ENCODE data around the gene SHISAL2A.
A peak's percentile ranks its signal among the peaks of the same experiment; 100 is the strongest.
"Not testable (repeated sequence)": the region's sequence is repeated elsewhere in the genome, so short reads cannot be mapped to it uniquely, and the experiment has no call there.

The SHISAL2A gene

DNA sequence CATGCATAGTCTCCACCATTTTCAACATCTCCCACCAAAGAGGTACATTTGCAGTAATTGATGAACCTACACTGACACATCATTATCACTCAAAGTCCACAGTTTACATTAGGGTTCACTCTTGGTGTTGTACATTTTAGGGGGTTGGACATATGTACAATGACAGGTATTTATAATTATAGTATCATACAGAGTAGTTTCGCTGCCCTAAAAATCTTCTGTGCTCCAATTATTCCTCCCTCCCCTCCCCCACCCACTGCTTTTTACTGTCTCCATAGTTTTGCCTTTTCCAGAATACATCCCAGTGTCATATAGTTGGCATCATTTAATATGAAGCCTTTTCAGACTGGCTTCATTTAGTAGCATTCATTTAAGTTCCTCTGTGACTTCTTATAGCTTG, 51.6 kb downstream of the SHISAL2A start:
- no peak for DNase-seq (ENCODE audit: low read depth)

DNA sequence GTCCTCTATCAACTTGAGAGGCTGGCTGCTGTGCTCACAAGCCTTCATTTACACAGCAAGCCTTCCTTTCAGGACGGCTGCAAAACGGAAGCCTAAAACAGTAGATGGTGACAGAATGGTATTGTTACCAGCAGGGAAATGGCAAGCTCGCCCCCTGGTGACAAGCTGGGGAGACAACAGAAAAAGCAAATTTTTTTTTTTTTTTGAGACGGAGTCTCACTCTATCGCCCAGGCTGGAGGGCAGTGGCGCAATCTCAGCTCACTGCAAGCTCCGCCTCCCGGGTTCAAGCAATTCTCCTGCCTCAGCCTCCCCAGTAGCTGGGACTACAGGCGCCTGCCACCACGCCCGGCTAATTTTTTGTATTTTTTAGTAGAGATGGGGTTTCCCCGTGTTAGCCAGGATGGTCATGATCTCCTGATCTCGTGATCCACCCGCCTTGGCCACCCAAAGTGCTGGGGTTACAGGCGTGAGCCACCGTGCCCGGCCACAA, 53.3 kb downstream of the SHISAL2A start:
- peak; percentile 70 for DNase-seq (ENCODE audit: low read depth)

DNA sequence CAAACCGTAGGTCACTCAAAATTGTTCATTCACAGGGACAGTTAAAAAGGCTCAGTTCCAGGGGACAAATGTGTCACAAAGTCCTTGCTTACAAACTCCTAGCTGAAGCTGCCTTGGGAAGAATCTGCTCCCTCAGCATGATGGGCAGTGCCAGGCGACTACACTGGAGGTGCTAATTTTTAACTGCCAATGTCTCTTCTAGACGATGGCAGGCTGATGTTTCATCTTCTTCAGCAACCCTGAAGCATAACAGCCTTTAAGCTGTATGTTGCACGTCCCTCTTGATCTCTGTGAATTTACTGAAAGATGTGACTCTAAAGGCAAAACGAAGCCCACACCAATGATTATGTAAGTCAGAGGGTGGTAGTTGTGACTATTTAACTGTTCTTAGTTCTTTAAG, 53.9 kb downstream of the SHISAL2A start:
- DNase-seq (ENCODE audit: low read depth), result no peak

DNA sequence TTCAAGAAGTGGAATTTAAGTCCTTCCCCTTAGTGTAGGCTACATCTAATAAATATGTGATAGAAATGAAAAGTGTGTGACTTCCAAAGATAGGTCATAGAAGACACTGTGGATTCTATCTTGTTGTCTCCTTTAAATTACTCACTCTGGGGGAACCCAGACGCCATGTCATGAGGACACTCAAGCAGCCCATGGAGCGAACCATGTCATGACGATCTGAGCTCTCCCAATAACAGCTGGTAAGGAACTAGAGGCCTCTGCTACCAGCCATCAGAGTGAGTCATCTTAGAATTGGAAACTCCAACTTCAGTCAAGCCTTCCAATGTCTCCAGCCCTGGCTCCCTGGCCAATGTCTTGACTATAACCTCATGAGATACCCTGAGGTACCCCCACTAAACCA, 58.9 kb downstream of the SHISAL2A start:
- peak; percentile 30 for DNase-seq (ENCODE audit: low read depth)

DNA sequence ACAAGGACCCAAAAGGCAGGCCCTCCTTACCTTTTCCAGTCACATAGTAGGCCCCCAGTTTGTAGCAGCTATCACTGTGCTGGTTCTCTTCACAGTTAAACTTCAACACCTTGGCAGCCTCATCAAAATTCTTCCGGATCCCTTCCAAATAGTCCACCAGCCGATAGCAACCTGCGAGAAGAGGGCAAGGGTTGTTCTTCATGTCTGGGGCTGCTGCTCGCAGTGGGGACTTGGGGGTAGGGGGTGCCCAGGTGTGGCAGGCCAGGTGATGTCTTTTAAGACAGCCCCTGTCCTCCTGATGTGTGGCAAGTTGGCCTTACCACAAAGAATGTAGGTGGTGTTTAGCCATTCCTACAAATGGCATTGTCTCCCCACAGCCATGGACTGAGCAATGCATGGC, 59.7 kb downstream of the SHISAL2A start:
- no peak for DNase-seq (ENCODE audit: low read depth)

DNA sequence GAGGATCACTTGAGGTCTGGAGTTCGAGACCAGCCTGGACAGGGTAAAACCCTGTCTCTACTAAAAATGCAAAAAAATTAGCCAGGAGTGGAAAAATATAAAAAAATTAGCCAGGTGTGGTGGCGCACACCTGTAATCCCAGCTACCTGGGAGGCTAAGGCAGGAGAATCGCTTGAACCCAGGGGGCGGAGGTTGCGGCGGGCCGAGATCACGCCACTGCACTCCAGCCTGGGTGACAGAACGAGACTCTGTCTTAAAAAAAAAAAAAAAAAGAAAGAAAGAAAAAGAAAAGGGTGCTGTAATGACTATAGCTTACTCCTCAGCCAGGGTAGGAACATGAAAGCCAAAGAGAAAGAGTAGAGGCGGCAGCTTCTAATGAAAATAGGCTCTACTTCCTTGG, 60.4 kb downstream of the SHISAL2A start:
- not testable (repeated sequence) for DNase-seq (ENCODE audit: low read depth)

DNA sequence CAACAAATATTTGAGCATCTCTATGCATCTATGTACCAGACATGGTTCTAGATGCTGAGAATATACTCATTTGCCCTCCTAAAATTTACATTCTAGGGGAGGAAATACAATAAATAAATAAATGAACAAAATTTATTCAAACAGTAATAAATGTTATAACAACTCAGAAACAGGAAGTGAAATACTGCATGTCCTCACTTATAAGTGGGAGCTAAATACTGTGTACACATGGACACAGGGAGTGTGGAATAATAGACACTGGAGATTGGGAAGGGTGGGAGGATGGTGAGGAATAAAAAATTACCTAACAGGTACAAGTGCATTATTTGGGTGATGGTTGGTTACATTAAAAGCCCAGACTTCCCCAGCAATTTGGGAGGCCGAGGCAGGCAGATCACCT, 60.9 kb downstream of the SHISAL2A start:
- DNase-seq (ENCODE audit: low read depth), result no peak

DNA sequence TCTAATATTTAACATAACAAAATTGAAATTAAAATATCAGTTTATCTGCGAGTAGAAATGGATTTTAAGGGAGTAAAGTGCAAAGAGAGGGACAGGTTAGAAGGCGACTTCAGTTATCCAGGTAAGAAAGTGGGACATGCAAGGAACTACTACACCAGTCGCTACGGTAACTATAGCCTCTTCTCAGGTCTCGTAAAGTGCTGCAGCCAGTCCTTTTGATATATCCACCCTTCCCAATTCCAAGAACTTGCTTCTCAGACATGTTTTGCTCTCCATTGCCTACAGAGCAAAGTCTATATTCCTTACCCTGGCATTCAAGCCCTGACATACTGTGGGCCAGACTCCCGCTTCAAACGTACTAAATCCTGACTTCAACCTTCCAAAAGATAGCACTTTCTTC, 62.7 kb downstream of the SHISAL2A start:
- no peak for DNase-seq (ENCODE audit: low read depth)

DNA sequence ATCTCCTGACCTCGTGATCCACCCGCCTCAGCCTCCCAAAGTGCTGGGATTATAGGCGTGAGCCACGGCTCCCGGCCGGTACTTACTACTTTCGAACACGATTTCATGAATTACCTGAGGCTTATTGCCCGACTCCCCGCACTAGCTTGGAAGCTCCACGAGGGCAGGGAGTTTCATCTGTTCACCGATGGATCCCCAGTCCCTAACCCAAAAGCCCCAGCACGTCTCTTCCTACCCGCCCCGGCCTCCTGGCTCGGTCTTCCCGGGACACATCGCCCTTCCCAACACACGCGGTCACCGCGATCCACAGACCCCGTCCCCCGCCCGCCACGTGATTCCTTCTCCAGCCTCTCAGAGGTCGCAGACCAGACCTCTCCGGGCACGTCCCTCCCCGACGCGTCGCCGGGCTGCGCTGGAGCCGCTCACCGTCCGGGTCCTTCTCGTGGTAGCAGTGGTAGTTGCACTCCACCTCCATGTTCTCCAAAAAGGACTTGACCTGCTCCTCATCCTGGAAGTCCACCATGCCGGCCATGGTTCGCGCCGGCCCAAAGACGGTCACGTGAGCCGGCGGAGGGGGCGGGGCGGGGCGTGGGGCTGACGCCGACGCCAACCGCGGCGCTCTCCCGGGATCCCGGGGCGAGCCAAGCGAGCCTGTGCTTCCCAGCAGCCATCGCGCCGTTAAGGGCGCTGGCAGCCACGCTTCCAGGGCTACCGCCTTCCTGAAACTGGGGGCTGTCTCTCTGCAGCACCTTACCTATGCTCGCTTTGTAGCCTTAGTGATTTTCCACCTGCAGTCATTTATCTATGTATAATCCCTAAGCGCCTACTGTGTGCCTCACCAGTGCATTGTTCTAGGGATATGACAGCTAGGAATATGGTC, 65.1 kb downstream of the SHISAL2A start, which contains the start of gene COA7:
COA7 (minus strand) TSS at position 553 of the 880 bp plus-strand sequence; CDS start at position 532, 21 bp downstream.
- DNase-seq (ENCODE audit: low read depth), result peak; percentile 89

DNA sequence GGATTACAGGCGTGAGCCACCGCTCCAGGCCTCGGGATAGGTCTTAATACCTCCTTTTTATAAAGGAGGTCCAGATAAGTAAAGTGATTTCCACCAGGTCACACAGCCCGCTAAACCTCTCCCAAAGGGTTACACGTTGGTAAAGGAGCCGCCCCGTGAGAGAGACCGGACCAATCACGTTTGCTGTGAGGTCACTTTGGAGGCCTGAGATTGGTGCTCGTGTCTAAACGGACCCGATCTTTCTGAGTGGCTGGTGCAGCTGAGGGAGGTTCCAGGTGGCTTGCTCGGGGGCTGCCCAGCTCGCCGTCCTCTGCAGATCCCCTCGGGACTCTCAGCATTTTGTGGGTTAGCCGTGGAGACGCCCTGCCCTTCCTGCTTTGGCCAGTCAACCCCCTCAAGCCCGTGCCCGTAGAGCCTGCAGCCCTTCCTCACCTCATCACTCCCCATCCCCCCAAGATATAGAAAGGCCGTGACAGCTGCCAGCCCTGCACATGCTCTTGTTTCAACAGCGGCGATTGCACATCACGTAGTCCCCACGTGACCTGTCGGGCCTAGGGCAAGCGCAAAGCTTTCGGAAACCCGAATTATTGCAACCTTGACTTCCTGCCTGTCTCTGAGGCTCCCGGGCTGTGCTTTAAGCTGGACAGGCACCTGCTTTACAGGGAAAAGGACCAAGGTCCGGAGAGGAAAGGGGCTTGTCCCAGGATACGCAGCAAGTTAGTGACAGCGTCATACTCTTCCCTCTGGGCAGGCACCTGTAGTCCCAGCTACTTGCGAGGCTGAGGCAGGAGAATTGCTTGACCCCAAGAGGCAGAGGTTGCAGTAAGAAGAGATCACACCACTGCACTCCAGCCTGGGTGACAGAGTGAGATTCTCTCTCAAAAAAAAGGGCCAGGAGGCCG, 70.2 kb downstream of the SHISAL2A start:
- DNase-seq (ENCODE audit: low read depth), result peak; percentile 93

DNA sequence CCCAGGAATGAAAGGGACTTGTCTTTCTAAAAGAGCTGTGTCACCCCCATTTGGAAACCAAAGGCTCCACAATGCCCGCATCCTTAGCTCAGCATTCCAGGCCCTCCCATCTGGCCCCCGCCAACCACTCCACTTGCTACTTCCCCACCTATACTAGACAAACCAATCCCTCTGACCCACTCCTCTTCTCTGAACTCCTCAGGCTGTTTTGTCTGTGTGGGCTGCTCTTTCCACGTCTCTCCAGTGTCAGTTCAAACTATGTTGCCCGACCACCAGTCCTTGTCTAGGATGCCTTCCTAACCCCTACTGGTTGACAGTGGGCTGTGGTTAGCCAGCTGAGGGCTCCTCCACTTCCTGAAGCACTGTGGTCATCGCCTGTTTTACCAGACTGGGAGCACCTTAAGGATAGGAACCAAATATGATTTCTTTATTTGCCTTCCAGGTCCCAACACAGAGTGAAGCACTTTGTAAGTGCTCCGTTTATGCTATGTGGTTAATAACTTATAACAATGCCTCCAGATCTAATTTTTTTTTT, 73.2 kb downstream of the SHISAL2A start:
- no peak for DNase-seq (ENCODE audit: low read depth)
